GM23338 (cell line): ENCODE results near the gene LRMDA.

Experiments
- CREB1 ChIP-seq: fragments of 250-450 bp; sonication (Bioruptor Pico); IDR thresholded peaks from 2 replicates; pipeline ENCODE4 v1.5.0; 2020; ENCODE audit warnings: low read depth, mild to moderate bottlenecking, moderate library complexity
- CTCF ChIP-seq, 2 experiments: fragments of 200-600 bp in 1 of 2; sonication (generic) in 1 of 2; conservative IDR thresholded peaks; 2 replicates each; pipeline versions ENCODE4 v1.5.1 to v1.6.1; 2016 to 2017; ENCODE audit warnings: antibody characterized with exemption in 2 of 2, low read depth in 2 of 2, mild to moderate bottlenecking in 2 of 2, moderate library complexity in 1 of 2
- EZH2 ChIP-seq: fragments of 200-600 bp; sonication (generic); IDR thresholded peaks from one replicate; pipeline ENCODE4 v1.8.0; 2017; ENCODE audit warnings: antibody characterized with exemption, mild to moderate bottlenecking, low read depth; ENCODE audit not compliant: unreplicated experiment
- EZH2phosphoT487 ChIP-seq: fragments of 200-600 bp; sonication (generic); IDR thresholded peaks from one replicate; pipeline ENCODE4 v1.8.1; 2018; ENCODE audit warnings: antibody characterized with exemption; ENCODE audit not compliant: unreplicated experiment
- JUNB ChIP-seq: IDR thresholded peaks from one replicate; pipeline ENCODE4 v1.6.1; 2016; ENCODE audit warnings: antibody characterized with exemption; ENCODE audit not compliant: unreplicated experiment
- NANOG ChIP-seq: IDR thresholded peaks from 2 replicates; pipeline ENCODE4 v1.6.1; 2016; ENCODE audit warnings: antibody characterized with exemption, borderline replicate concordance
- POLR2AphosphoS5 ChIP-seq: IDR thresholded peaks from 2 replicates; pipeline ENCODE4 v1.6.1; 2016; ENCODE audit warnings: antibody characterized with exemption, low read depth
- REST ChIP-seq: IDR thresholded peaks from one replicate; pipeline ENCODE4 v1.6.1; 2018; ENCODE audit warnings: antibody characterized with exemption; ENCODE audit not compliant: unreplicated experiment
- STAT1 ChIP-seq: IDR thresholded peaks from one replicate; pipeline ENCODE4 v1.6.1; 2016; ENCODE audit warnings: antibody characterized with exemption; ENCODE audit not compliant: unreplicated experiment
- ZNF114 ChIP-seq: fragments of 250-450 bp; sonication (Bioruptor Pico); IDR thresholded peaks from 2 replicates; pipeline ENCODE4 v1.5.0; 2020; ENCODE audit warnings: mild to moderate bottlenecking, moderate library complexity
- ZNF331 ChIP-seq: fragments of 250-450 bp; sonication (Bioruptor Pico); IDR thresholded peaks from 2 replicates; pipeline ENCODE4 v1.5.0; 2020; ENCODE audit warnings: low read depth, mild to moderate bottlenecking, moderate library complexity
- ZNF462 ChIP-seq: fragments of 250-450 bp; sonication (Bioruptor Pico); IDR thresholded peaks from 2 replicates; pipeline ENCODE4 v1.5.0; 2020; ENCODE audit warnings: mild to moderate bottlenecking, moderate library complexity

- no peak for TF ChIP-seq CTCF (conservative IDR thresholded peaks at IDR 0.05; ENCODE audit: low read depth in 2 of 2)
- no peak for TF ChIP-seq POLR2AphosphoS5
- no peak for TF ChIP-seq EZH2
- TF ChIP-seq REST: no peak
- no peak for TF ChIP-seq EZH2phosphoT487
- no peak for TF ChIP-seq JUNB
- TF ChIP-seq ZNF462: no peak
- TF ChIP-seq CREB1 (CRISPR knock-in tag): no peak
- no peak for TF ChIP-seq STAT1
- TF ChIP-seq ZNF331 (CRISPR knock-in tag): no peak
- TF ChIP-seq ZNF114 (CRISPR knock-in tag): no peak
- no peak for TF ChIP-seq NANOG
Measured at GRCh38 chr10:76444034-76444800, 1012.8 kb downstream of the LRMDA start.
